HL-60 (cell line): ENCODE results near the gene S100A5.

Experiments used
- POLR2AphosphoS5 ChIP-seq: IDR thresholded peaks from 2 replicates; pipeline ENCODE4 v1.6.1; 2012; ENCODE audit warnings: low read depth
- REST ChIP-seq: IDR thresholded peaks from 2 replicates; pipeline ENCODE4 v1.6.1; 2012; ENCODE audit warnings: low read depth; ENCODE audit not compliant: insufficient replicate concordance
- TF ChIP-seq, protein P1 (sequence below): IDR thresholded peaks from one replicate; pipeline ENCODE4 v1.5.1; 2011; ENCODE audit warnings: low read length, control low read depth, inconsistent platforms; ENCODE audit not compliant: insufficient read depth

DNA sequence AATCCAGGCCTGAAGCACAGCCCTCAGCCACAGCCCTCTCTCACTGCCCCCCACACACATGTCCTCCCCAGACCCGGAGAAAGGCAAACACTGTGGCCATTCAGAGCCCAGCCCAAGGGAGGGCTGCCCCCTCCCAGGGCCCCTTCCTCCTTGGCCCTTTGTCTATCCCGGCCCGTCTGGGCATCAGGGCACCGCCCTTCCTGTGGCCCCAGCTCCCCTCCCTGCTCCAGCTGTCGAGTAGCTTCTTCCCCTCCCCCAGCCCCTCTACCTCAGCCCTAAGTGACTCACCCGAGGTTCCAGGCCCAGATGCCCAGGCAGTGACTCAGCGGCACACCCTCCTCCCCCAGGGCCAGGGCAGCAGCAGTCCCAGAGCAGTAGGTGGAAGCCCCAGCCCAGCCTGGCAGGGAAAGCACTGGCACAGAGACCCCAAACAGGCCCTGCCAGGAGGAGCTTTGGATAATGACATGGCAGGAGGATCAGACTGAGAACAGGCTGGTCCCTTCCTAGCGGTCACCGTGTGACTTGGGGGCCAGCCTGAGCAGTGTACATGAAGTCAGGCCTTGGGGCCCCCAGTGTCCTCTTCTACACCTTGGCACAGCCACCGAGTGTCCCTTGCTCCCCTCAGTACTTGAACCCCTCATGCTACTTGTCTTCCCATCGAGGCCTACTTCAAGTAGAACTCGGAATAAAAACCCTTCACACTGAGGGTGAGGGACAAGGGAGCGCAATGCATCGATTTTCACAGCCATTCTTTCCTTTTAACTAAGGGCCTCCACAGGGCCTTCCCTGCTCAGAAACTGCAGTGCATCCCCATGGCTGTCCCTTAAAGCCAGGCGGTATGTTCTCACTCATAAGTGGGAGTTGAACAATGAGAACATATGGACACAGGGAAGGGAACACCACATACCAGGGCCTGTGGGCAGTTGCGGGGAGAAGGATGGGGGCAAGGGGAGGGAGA lies 26.0 kb upstream of the S100A5 start:
- TF ChIP-seq, protein P1, sequence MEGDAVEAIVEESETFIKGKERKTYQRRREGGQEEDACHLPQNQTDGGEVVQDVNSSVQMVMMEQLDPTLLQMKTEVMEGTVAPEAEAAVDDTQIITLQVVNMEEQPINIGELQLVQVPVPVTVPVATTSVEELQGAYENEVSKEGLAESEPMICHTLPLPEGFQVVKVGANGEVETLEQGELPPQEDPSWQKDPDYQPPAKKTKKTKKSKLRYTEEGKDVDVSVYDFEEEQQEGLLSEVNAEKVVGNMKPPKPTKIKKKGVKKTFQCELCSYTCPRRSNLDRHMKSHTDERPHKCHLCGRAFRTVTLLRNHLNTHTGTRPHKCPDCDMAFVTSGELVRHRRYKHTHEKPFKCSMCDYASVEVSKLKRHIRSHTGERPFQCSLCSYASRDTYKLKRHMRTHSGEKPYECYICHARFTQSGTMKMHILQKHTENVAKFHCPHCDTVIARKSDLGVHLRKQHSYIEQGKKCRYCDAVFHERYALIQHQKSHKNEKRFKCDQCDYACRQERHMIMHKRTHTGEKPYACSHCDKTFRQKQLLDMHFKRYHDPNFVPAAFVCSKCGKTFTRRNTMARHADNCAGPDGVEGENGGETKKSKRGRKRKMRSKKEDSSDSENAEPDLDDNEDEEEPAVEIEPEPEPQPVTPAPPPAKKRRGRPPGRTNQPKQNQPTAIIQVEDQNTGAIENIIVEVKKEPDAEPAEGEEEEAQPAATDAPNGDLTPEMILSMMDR: no peak
- peak; percentile 82 for TF ChIP-seq POLR2AphosphoS5
- TF ChIP-seq REST: no peak
